ENCODE measurements around the gene TRAK1.

Gene TRAK1

DNA sequence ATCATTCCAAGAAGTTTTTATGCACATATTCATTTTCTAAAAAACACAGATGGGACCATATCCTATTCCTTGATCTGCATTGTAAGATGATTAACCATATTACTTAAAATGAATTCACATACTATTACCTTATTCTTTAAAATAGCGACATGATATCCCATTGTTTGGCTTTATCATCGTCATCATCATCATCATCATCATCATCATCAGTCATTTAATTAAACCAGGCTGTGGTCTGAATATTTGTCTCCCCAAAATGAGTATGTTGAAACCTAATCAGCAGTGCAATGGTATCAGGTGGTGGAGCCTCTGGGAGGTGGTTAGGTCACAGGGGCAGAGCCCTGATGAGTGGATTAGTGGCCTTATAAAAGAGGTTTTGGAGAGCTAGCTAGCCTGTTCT is 4.4 kb downstream of the TRAK1 start:
- DNase-seq (ENCODE audit: extremely low spot score) = no peak
- CTCF ChIA-PET = interaction anchor here (0.5 to 2.2 kb wide), 7 partner anchors 10 to 316 kb away, joined by 3 to 4 read pairs (median 4); no protein-coding TSS in a partner anchor
- POLR2A ChIA-PET = no interaction called here
- TF ChIP-seq, protein P1, sequence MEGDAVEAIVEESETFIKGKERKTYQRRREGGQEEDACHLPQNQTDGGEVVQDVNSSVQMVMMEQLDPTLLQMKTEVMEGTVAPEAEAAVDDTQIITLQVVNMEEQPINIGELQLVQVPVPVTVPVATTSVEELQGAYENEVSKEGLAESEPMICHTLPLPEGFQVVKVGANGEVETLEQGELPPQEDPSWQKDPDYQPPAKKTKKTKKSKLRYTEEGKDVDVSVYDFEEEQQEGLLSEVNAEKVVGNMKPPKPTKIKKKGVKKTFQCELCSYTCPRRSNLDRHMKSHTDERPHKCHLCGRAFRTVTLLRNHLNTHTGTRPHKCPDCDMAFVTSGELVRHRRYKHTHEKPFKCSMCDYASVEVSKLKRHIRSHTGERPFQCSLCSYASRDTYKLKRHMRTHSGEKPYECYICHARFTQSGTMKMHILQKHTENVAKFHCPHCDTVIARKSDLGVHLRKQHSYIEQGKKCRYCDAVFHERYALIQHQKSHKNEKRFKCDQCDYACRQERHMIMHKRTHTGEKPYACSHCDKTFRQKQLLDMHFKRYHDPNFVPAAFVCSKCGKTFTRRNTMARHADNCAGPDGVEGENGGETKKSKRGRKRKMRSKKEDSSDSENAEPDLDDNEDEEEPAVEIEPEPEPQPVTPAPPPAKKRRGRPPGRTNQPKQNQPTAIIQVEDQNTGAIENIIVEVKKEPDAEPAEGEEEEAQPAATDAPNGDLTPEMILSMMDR (IDR thresholded peaks at IDR 0.05; ENCODE audit: control extremely low read depth, extremely low read depth, low read depth, missing control alignments) = no peak

DNA sequence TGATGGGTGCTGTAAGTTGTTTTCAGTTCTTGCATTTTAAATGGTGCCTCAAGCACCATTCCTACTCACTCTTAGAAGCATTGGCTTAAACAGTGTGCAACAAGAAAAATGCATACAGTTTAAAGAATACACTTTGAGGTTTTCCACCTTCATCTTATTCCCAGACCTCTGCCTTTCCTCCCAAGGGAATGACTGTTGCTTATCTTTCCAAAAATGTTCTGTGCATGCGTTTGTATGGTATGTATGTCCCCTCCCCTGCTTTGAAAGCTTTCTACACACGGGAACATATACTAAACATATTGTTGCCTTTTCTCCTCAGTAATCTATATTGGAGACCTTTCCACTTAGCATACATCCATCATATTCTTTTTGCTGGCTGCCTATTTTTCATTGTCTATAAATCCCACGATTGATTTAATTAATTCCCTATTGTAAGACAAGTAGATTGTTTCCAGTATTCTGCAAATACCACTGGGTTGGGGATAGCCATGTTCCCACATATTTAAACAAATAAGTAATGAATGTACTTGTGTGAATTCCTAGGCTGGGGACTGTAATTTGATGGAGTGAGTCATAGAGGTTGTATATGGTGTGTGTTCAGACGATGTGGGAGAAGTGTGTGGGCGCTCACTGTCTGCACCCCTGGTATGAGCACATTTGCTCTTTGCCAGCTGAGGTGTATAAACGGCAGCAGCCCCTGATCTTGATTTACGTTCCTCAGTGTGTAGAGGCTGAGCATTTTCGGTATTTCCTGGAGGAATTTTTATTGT is 5.8 kb downstream of the TRAK1 start:
- no peak for DNase-seq (ENCODE audit: extremely low spot score)
- ChIA-PET POLR2A (no interaction called here), CTCF (interaction anchor here (1.8 to 2.6 kb wide), 2 partner anchors 15 to 82 kb away, joined by 4 to 14 read pairs; no protein-coding TSS in a partner anchor)
- TF ChIP-seq, protein P1 (IDR thresholded peaks at IDR 0.05; ENCODE audit: control extremely low read depth, extremely low read depth, low read depth, missing control alignments) = no peak

DNA sequence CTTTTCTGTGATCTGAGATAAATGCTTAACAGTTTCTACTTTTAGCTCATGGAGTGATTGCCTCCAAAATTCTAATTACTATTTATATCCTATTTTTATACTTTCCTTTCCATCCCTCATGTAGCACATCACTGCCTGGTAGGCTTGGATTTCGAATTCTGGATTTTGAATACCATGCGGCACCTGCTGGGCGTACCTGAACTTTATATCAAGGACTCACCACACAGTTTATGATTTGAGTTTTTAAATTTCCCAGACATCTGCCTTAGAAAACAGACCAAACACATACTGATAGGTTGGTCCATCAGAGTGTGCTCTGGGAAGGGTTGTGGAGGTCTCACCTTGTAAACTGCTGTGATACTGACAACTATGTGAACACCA is 6.4 kb downstream of the TRAK1 start:
- TF ChIP-seq, protein P1 (IDR thresholded peaks at IDR 0.05; ENCODE audit: control extremely low read depth, extremely low read depth, low read depth, missing control alignments) = no peak
- DNase-seq (ENCODE audit: extremely low spot score) = no peak
- POLR2A ChIA-PET = no interaction called here
- CTCF ChIA-PET = interaction anchor here (1.8 to 8.1 kb wide), 9 partner anchors 9 to 83 kb away, joined by 4 to 56 read pairs (median 30); no protein-coding TSS in a partner anchor

DNA sequence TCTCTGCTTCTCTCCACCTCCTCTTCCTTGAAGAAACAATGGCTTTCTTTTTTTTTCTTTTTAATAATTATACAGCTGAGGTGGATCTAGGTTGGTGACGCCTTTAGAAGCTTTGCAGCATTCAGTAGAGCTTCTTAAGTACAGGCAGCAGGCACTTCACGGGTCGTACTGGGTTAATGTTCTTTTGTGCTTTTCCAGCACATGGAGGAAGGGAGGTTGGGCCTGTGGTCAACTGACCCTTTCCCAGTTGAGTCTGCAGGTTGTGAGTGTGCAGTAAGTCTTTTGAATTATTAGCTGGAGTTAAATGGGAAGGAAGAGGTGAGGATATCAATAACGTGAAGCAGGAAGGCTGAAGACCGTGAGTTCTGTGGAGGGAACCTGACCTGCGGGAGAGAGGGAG is 7.0 kb downstream of the TRAK1 start:
- POLR2A ChIA-PET = interaction anchor here (0.5 kb wide), 1 partner anchor 220 kb away, joined by 4 read pairs; no protein-coding TSS in a partner anchor
- CTCF ChIA-PET = interaction anchor here (1.1 to 8.1 kb wide), 15 partner anchors 10 to 203 kb away, joined by 3 to 56 read pairs (median 16); partner anchors contain the start of gene ULK4
- DNase-seq (ENCODE audit: extremely low spot score) = no peak
- TF ChIP-seq, protein P1 (IDR thresholded peaks at IDR 0.05; ENCODE audit: control extremely low read depth, extremely low read depth, low read depth, missing control alignments) = no peak

DNA sequence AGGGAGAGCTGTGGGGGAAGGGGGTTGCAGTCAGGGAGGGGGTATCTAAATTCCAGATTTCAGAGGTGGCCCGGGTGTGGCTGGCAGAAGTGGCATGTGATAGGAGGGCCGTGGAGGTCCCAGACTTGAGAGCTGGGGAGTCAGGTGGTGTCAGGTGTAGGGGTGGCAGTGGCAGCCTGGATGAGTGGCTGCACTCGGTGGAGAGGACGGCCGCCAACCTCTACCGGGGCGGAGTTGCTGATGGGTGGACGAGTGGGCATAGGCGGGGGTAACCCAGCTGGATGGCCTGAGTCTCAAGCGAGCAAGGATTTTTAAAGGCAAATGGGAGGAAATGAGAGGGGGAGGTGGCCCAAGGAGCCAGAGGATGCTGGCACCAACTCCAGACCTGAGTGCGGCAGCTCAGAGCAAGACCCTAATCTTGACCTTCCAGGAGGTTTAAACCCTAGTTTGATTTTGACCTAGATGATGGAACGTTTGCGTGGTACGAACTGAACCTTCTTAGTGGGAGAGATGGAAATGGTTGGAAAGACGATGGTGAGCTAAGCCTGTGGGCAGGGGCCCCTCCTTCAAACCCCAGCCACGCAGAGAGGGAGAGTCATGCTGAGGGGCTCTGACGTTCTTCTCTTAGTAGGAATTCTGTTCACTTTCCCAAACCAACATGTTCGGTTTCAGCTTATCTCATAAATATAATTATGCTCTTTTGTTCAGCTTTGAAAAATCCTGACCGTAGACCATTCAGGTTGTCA is 8.0 kb downstream of the TRAK1 start:
- TF ChIP-seq, protein P1 (IDR thresholded peaks at IDR 0.05; ENCODE audit: control extremely low read depth, extremely low read depth, low read depth, missing control alignments) = no peak
- ChIA-PET POLR2A (no interaction called here), CTCF (interaction anchor here (0.8 to 8.1 kb wide), 56 partner anchors 8 to 1519 kb away, joined by 3 to 56 read pairs (median 6); partner anchors contain the start of genes TRAK1 and ULK4)
- no peak for DNase-seq (ENCODE audit: extremely low spot score)

DNA sequence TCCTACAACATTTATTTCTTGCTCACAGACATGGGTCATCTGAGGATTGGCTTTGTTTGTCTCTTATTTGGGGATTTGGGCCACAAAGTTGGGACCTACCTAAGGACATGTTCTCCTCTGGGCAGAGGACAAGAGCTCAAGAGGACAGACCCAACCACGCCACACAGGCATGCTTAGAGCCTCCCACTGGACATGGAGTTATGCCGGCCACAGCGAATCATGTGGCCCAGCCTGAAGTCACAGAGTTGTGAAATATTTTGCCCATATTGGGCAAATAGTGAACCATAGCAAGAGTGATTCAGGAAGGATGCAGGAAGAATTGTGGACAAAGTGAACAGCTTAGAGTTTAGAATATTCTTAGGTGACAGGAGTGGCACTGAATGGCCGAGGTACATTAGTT is 9.9 kb downstream of the TRAK1 start:
- ChIA-PET POLR2A (no interaction called here), CTCF (interaction anchor here (0.8 to 8.1 kb wide), 21 partner anchors 10 to 1514 kb away, joined by 3 to 56 read pairs (median 9); partner anchors contain the start of gene TRAK1)
- TF ChIP-seq, protein P1 (IDR thresholded peaks at IDR 0.05; ENCODE audit: control extremely low read depth, extremely low read depth, low read depth, missing control alignments) = no peak
- DNase-seq (ENCODE audit: extremely low spot score) = no peak

Data from GM10248 (cell line).